SK-N-SH treated with all-trans-retinoic acid at 6 μM for 48 hours (cell line): ENCODE results near the gene PTGER4.
"Not testable (repeated sequence)": the region's sequence is repeated elsewhere in the genome, so short reads cannot be mapped to it uniquely, and the experiment has no call there.

Experiments used
- ATAC-seq: fragments of 200-7000 bp; cut with Tn5 transposase; 3 replicates; pipeline ENCODE4 v1.9.1; 2020; ENCODE audit warnings: mild to moderate bottlenecking, moderate library complexity
- ARNTL ChIP-seq: fragments of 450-650 bp; formaldehyde crosslinking; IDR thresholded peaks from 2 replicates; pipeline ENCODE4 v1.5.0; 2020; ENCODE audit warnings: low read depth, mild to moderate bottlenecking, moderate library complexity, borderline replicate concordance
- BACH2 ChIP-seq: fragments of 250-450 bp; sonication (Bioruptor Pico); IDR thresholded peaks from 2 replicates; pipeline ENCODE4 v1.9.0; 2021; ENCODE audit warnings: mild to moderate bottlenecking, borderline replicate concordance
- CREB5 ChIP-seq: fragments of 250-450 bp; sonication (Bioruptor Pico); IDR thresholded peaks from 2 replicates; pipeline ENCODE4 v1.5.1; 2020; ENCODE audit warnings: low read depth, mild to moderate bottlenecking, moderate library complexity
- CSDC2 ChIP-seq: fragments of 250-450 bp; sonication (Bioruptor Pico); IDR thresholded peaks from 2 replicates; pipeline ENCODE4 v1.5.0; 2020; ENCODE audit warnings: mild to moderate bottlenecking, moderate library complexity
- ESRRG ChIP-seq: fragments of 250-450 bp; sonication (Bioruptor Pico); IDR thresholded peaks from 2 replicates; pipeline ENCODE4 v1.6.1; 2021; ENCODE audit warnings: mild to moderate bottlenecking
- GLIS3 ChIP-seq: fragments of 250-450 bp; sonication (Bioruptor Pico); IDR thresholded peaks from 2 replicates; pipeline ENCODE4 v1.5.0; 2020; ENCODE audit warnings: mild to moderate bottlenecking, moderate library complexity
- ISL1 ChIP-seq: fragments of 250-450 bp; sonication (Bioruptor Pico); IDR thresholded peaks from 2 replicates; pipeline ENCODE4 v2.1.2; 2022; ENCODE audit warnings: mild to moderate bottlenecking, moderate library complexity
- OSR1 ChIP-seq: fragments of 250-450 bp; sonication (Bioruptor Pico); IDR thresholded peaks from 2 replicates; pipeline ENCODE4 v1.8.0; 2022; ENCODE audit warnings: moderate library complexity, mild to moderate bottlenecking, inconsistent platforms
- PATZ1 ChIP-seq: fragments of 250-450 bp; sonication (Bioruptor Pico); IDR thresholded peaks from 2 replicates; pipeline ENCODE4 v1.8.0; 2020; ENCODE audit warnings: mild to moderate bottlenecking, moderate library complexity, borderline replicate concordance
- PPARA ChIP-seq: fragments of 250-450 bp; sonication (Bioruptor Pico); IDR thresholded peaks from 2 replicates; pipeline ENCODE4 v1.5.0; 2020; ENCODE audit warnings: mild to moderate bottlenecking, borderline replicate concordance
- SNAI2 ChIP-seq: fragments of 250-450 bp; sonication (Bioruptor Pico); IDR thresholded peaks from 2 replicates; pipeline ENCODE4 v1.5.0; 2020; ENCODE audit warnings: mild to moderate bottlenecking, moderate library complexity
- TCF4 ChIP-seq: fragments of 250-450 bp; sonication (Bioruptor Pico); IDR thresholded peaks from 2 replicates; pipeline ENCODE4 v1.8.0; 2021; ENCODE audit warnings: mild to moderate bottlenecking, moderate library complexity, borderline replicate concordance
- TSHZ2 ChIP-seq: fragments of 250-450 bp; sonication (Bioruptor Pico); IDR thresholded peaks from 2 replicates; pipeline ENCODE4 v1.5.0; 2020; ENCODE audit warnings: mild to moderate bottlenecking, moderate library complexity
- ZC3H10 ChIP-seq: fragments of 250-450 bp; sonication (Bioruptor Pico); IDR thresholded peaks from 2 replicates; pipeline ENCODE4 v1.5.1; 2021; ENCODE audit warnings: mild to moderate bottlenecking, moderate library complexity
- ZFP3 ChIP-seq: fragments of 250-450 bp; sonication (Bioruptor Pico); IDR thresholded peaks from 2 replicates; pipeline ENCODE4 v1.5.0; 2020; ENCODE audit warnings: mild to moderate bottlenecking, moderate library complexity
- ZFP30 ChIP-seq: fragments of 450-650 bp; formaldehyde crosslinking; IDR thresholded peaks from 2 replicates; pipeline ENCODE4 v1.5.0; 2022; ENCODE audit warnings: mild to moderate bottlenecking, moderate library complexity
- ZNF565 ChIP-seq: fragments of 450-650 bp; formaldehyde crosslinking; conservative IDR thresholded peaks from 2 replicates; pipeline ENCODE4 v1.5.0; 2020; ENCODE audit warnings: low read depth, mild to moderate bottlenecking, moderate library complexity
- ZNF70 ChIP-seq: fragments of 450-650 bp; formaldehyde crosslinking; IDR thresholded peaks from 2 replicates; pipeline ENCODE4 v1.5.0; 2020; ENCODE audit warnings: mild to moderate bottlenecking, moderate library complexity
- ZNF8 ChIP-seq: fragments of 450-650 bp; formaldehyde crosslinking; IDR thresholded peaks from 2 replicates; pipeline ENCODE4 v1.5.0; 2020; ENCODE audit warnings: mild to moderate bottlenecking, moderate library complexity

Gene PTGER4

DNA sequence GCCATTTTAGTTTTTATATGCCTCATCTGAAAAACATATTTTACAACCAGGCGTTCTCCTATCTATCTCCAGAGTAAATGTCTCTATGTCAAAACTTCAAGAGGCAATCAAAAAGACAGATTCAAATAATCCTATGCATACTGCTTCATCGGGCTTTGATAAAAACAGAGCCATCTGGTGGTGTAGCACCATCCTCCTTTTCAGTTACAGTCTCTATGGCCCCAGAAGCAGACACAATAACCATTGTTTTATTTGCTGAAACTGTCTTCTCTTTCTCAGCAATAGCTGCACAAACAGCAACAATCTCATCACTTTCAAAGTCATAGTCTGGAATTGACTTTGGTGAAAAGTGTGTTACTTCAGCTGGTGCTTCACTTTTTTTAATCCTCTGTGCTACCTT, 36.3 kb downstream of the PTGER4 start:
- ATAC-seq = peak; percentile 72
- no peak for TF ChIP-seq ZC3H10 (CRISPR knock-in tag)
- TF ChIP-seq PPARA (CRISPR knock-in tag) = no peak
- TF ChIP-seq ISL1 (CRISPR knock-in tag) = no peak
- TF ChIP-seq TCF4 (CRISPR knock-in tag) = no peak
- TF ChIP-seq CSDC2 (CRISPR knock-in tag) = no peak
- no peak for TF ChIP-seq ZNF8

- no peak for TF ChIP-seq ZFP3 (CRISPR knock-in tag)
- TF ChIP-seq BACH2 (CRISPR knock-in tag) = no peak
- no peak for TF ChIP-seq TCF4 (CRISPR knock-in tag)
- TF ChIP-seq GLIS3 = no peak
- TF ChIP-seq ESRRG = no peak
- no peak for TF ChIP-seq TSHZ2 (CRISPR knock-in tag)
- TF ChIP-seq OSR1 = no peak
- no peak for TF ChIP-seq ZNF8
- TF ChIP-seq SNAI2 = no peak
- TF ChIP-seq PATZ1 (CRISPR knock-in tag) = no peak
- no peak for TF ChIP-seq ZFP30
- no peak for TF ChIP-seq CREB5 (CRISPR knock-in tag)
- TF ChIP-seq PPARA (CRISPR knock-in tag) = no peak
- TF ChIP-seq, all 23 proteins: peak for 0
Measured at GRCh38 chr5:40716590-40716989, 36.9 kb downstream of the PTGER4 start.

DNA sequence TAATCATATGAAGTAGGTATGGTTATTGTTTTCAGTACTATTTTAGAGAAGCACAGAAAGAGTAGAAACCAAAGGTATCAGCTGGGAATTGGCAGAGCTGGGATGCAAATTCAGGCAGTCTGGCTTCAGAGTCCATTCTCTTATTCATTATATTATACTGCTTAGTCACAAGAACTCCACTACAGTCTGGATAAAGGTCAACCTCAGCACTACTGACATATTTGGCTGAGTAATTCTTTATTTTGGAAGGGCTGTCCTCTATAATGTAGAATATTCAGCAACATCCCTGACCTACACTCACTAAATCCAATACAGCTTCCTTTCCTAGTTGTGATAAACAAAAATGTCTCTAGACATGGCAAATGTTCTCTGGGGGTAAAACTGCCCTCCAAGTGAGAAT, 37.6 kb downstream of the PTGER4 start:
- no peak for ATAC-seq

More at GRCh38 chr5:40716590-40716989, 36.9 kb downstream of the PTGER4 start:
- no peak for ATAC-seq

GRCh38 chr5:40720069-40720468, 40.4 kb downstream of the PTGER4 start:
- TF ChIP-seq BACH2 (CRISPR knock-in tag) = no peak
- TF ChIP-seq CREB5 (CRISPR knock-in tag) = no peak
- no peak for TF ChIP-seq SNAI2
- no peak for TF ChIP-seq ARNTL (CRISPR knock-in tag)
- no peak for TF ChIP-seq ZNF8
- no peak for TF ChIP-seq GLIS3
- TF ChIP-seq ZNF565 (CRISPR knock-in tag) = no peak
- TF ChIP-seq PPARA (CRISPR knock-in tag) = no peak
- no peak for TF ChIP-seq ZNF70 (CRISPR knock-in tag)
- ATAC-seq = no peak

More for the DNA sequence above, 37.6 kb downstream of the PTGER4 start:
- TF ChIP-seq ARNTL (CRISPR knock-in tag) (no peak), GLIS3 (no peak), CREB5 (CRISPR knock-in tag) (no peak), PPARA (CRISPR knock-in tag) (no peak)

DNA sequence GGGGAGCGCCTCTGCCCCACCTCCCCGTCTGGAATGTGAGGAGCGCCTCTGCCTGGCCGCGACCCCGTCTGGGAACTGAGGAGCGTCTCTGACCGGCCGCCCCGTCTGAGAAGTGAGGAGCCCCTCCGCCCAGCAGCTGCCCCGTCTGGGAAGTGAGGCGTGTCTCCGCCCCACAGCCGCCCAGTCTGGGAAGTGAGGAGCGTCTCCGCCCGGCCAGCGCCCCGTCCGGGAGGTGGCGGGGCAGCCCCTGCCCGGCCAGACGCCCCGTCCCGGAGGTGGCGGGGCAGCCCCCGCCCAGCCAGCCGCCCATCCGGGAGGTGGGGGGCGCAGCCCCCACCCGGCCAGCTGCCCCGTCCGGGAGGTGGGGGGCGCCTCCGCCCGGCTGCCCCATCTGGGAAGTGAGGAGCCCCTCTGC, 42.8 kb downstream of the PTGER4 start:
- ATAC-seq = not testable (repeated sequence)
